Retinal pigment epithelial cell (primary cell): ENCODE results near the gene ZNF813.
A peak's percentile ranks its signal among the peaks of the same experiment; 100 is the strongest.

Source experiments
- DNase-seq: peaks from one replicate; pipeline ENCODE4 v3.0.0-alpha.2; 2010; ENCODE audit warnings: low read depth
- H3K4me3 ChIP-seq: 2 replicates; pipeline ENCODE4 v1.5.1; 2011; ENCODE audit warnings: mild to moderate bottlenecking, low read length, control low read depth, moderate library complexity
- TF ChIP-seq, protein P1 (sequence below): conservative IDR thresholded peaks from 2 replicates; pipeline ENCODE4 v1.5.1; 2011; ENCODE audit warnings: low read depth, low read length, control low read depth, inconsistent platforms

ZNF813 gene

DNA sequence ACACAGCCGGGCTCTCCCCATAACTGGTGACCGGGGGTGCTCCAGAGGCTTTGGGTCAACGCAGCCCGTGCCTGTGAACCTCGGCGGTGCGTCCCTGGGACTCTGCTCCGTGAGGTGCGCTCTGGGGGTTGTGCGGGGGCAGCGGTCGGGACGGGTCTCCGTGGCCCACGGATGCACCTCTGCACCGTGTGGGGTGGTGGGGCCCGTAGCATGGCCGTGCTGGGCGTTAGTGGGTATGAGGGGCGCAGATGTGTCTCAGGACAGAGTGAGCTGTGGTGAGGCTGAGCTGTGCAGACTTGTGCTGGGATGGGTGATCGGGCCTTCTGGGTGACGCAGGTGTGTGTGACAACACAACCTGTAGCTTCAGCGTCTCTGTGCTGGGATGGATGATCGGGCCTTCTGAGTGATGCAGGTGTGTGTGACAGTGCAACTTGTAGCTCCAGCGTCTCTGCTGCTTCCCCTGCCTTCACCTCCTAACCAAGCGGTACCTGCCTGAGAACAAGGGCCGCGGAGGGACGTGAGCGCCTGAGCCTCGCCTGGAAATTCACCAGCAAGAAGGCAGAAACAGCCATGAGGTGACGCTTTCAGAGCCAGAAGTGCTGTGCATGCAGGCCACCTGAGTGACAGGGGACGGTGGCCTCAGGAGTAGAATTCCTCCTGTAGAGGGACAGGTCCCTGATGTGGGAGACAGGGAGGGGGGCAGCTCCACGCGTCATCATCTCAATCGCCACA lies 71.0 kb downstream of the ZNF813 start:
- H3K4me3 ChIP-seq, result peak overlapping the region; percentile 79
- no peak for DNase-seq
- TF ChIP-seq, protein P1, sequence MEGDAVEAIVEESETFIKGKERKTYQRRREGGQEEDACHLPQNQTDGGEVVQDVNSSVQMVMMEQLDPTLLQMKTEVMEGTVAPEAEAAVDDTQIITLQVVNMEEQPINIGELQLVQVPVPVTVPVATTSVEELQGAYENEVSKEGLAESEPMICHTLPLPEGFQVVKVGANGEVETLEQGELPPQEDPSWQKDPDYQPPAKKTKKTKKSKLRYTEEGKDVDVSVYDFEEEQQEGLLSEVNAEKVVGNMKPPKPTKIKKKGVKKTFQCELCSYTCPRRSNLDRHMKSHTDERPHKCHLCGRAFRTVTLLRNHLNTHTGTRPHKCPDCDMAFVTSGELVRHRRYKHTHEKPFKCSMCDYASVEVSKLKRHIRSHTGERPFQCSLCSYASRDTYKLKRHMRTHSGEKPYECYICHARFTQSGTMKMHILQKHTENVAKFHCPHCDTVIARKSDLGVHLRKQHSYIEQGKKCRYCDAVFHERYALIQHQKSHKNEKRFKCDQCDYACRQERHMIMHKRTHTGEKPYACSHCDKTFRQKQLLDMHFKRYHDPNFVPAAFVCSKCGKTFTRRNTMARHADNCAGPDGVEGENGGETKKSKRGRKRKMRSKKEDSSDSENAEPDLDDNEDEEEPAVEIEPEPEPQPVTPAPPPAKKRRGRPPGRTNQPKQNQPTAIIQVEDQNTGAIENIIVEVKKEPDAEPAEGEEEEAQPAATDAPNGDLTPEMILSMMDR, result no peak

DNA sequence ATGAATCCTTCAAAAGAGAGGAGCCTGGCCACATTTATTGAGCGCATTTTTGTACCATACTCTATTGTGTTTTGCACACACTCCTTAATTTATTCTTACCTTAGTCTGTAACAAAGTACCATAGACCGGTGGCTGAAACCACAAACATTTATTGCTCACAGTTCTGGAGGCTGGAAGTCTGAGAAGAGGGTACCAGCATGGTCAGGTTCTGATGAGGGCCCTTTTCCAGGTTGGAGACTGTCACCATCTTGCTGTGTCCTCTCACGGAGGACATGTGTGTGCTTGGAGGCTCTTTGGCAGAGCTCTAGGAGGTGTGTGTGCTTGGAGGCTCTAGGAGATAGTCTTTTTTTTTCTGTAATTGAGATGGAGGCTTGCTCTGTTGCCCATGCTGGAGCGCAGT lies 72.6 kb downstream of the ZNF813 start:
- no peak for DNase-seq
- no peak overlapping the region for H3K4me3 ChIP-seq
- TF ChIP-seq, protein P1, result no peak

DNA sequence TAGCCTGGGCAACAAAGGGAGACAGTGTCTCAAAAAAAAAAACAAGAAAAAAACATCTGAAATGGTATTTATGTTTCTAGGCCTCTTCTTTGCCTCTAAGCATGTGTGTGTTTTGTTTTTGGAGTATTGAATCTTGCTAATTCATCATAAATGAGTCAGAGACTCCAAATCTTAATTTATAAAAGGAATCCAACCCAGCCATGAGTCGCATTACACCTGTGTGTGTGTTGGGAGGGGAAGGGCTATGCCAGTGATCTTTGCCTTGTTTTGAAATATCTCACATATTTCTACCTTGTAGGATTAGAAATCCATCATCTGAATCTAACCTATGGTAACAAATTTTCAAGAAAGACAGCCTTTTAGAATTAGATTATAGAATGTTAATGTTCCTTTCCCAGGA lies 74.4 kb downstream of the ZNF813 start:
- no peak for DNase-seq
- no peak overlapping the region for H3K4me3 ChIP-seq
- TF ChIP-seq, protein P1, result no peak

DNA sequence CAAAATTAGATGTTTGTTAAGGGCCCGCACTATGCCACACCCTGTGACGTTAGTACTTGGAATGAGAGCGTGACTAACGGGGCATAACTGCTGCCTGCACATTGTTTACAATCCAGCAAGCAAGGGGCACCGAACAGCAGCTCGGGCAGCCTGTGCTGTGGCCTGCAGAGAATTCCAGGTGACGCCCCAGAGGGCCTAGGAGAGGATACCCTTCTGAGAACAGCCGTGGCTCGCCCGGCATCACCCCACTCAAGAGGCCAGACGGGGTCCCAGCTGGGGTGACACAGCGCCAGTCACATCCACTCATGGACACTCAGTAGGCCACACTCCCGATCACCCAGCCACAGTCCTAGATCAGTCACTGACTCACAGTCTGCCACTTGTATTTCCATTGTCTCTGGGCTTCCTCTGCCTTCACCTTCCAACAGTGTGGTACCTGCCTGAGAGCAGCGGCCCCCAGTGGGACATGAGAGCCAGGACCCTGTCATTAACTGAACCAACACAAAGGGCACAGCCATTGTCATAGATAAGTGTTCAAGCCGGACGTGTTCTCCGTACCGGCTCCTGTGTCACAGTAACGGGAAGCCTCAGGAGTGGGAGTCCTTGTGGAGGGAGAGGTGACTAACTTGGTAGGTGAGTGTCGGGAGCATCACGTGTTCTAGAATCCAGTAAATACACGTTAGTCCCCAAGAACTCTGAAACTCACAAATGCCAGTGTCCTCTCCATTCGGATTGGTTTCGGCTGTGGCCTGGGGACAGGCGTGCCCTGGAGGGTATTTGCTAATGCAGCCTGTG lies 77.9 kb downstream of the ZNF813 start:
- TF ChIP-seq, protein P1, result no peak
- no peak overlapping the region for H3K4me3 ChIP-seq
- DNase-seq, result no peak
